Ishikawa (cell line): ENCODE data around the gene S100A2.

Experiments used
- CEBPB ChIP-seq: IDR thresholded peaks from 2 replicates; pipeline ENCODE4 v1.6.1; 2012
- EP300 ChIP-seq: IDR thresholded peaks from 2 replicates; pipeline ENCODE4 v1.6.1; 2012; ENCODE audit warnings: borderline replicate concordance
- TCF12 ChIP-seq: IDR thresholded peaks from 2 replicates; pipeline ENCODE4 v1.6.1; 2012; ENCODE audit warnings: low read depth

- peak; percentile 30; the same call in 1 of the 2 replicates for TF ChIP-seq EP300
- TF ChIP-seq TCF12 = peak; percentile 32; the same call in 1 of the 2 replicates
- TF ChIP-seq CEBPB = no peak
These were observed 42.5 kb upstream of the S100A2 start for GRCh38 chr1:153608089-153608682.
